Smooth muscle cell (in vitro differentiated cells): ENCODE results near the gene DHCR24. TPM values are rescaled to one million over a fixed set of nuclear protein-coding genes. Genes with fewer than 3 reads are reported as not detected.

Source experiments
- DNase-seq: peaks from one replicate; lab custom pipeline; 2025; ENCODE audit not compliant: unreplicated experiment; lab: John Stamatoyannopoulos, UW
- H2AFZ ChIP-seq: fragments of 200-600 bp; sonication (generic); 2 replicates; pipeline ENCODE4 v1.6.0; 2016; ENCODE audit warnings: antibody characterized with exemption, low read depth, mild to moderate bottlenecking
- H3F3A ChIP-seq: fragments of 200-600 bp; sonication (generic); 2 replicates; pipeline ENCODE4 v1.6.0; 2017; ENCODE audit warnings: antibody characterized with exemption, low read depth
- H3K27ac ChIP-seq: fragments of 200-600 bp; sonication (generic); 2 replicates; pipeline ENCODE4 v1.5.1; 2016; ENCODE audit warnings: low read depth, mild to moderate bottlenecking
- H3K27me3 ChIP-seq: fragments of 200-600 bp; sonication (generic); 2 replicates; pipeline ENCODE4 v1.6.1; 2016; ENCODE audit warnings: low read depth, mild to moderate bottlenecking
- H3K36me3 ChIP-seq: fragments of 200-600 bp; sonication (generic); 2 replicates; pipeline ENCODE4 v1.5.1; 2016; ENCODE audit warnings: low read depth
- H3K4me1 ChIP-seq: fragments of 200-600 bp; sonication (generic); 2 replicates; pipeline ENCODE4 v1.5.1; 2016; ENCODE audit warnings: low read depth
- H3K4me2 ChIP-seq: fragments of 200-600 bp; sonication (generic); 2 replicates; pipeline ENCODE4 v1.6.0; 2016; ENCODE audit warnings: mild to moderate bottlenecking
- H3K4me3 ChIP-seq: fragments of 200-600 bp; sonication (generic); 2 replicates; pipeline ENCODE4 v1.5.1; 2016; ENCODE audit warnings: mild to moderate bottlenecking
- H3K79me2 ChIP-seq: fragments of 200-600 bp; sonication (generic); 2 replicates; pipeline ENCODE4 v1.6.0; 2016; ENCODE audit warnings: low read depth, mild to moderate bottlenecking
- H3K9ac ChIP-seq: fragments of 200-600 bp; sonication (generic); 2 replicates; pipeline ENCODE4 v1.6.0; 2016; ENCODE audit warnings: low read depth
- H3K9me3 ChIP-seq: fragments of 200-600 bp; sonication (generic); replicated peaks from 2 replicates; pipeline ENCODE4 v1.5.1; 2016; ENCODE audit warnings: low read depth
- H4K20me1 ChIP-seq: fragments of 200-600 bp; sonication (generic); 2 replicates; pipeline ENCODE4 v1.6.0; 2016; ENCODE audit warnings: low read depth
- WGBS: methylation state at CpG from one replicate; pipeline ENCODE4 v1.1.7; 2016; ENCODE audit warnings: low lambda C conversion rate; 5-methylcytosine and 5-hydroxymethylcytosine counted together
- polyA plus RNA-seq: library from polyadenylated mRNA; unstranded; fragments of >200 nt; fragmentation: Nextera tagmentation; extraction: Ambion mirVana; gene quantifications from 2 replicates; pipeline ENCODE4 v1.2.1, GENCODE V29; 2016
- total RNA-seq: library from RNA; depleted of rRNA; stranded (reverse); fragments of >200 nt; gene quantifications from 2 replicates; pipeline ENCODE4 v1.2.3, GENCODE V29; 2014
- TF ChIP-seq, protein P1 (sequence below): fragments of 200-600 bp; sonication (generic); IDR thresholded peaks from 2 replicates; pipeline ENCODE4 v1.5.1; 2017; ENCODE audit warnings: borderline replicate concordance, mild to moderate bottlenecking, antibody characterized with exemption; ENCODE audit not compliant: insufficient read depth, poor library complexity, severe bottlenecking

Gene DHCR24
- total and polyA plus RNA-seq, 2 experiments from 2014 or later, result 47.2 to 64.2 TPM

DNA sequence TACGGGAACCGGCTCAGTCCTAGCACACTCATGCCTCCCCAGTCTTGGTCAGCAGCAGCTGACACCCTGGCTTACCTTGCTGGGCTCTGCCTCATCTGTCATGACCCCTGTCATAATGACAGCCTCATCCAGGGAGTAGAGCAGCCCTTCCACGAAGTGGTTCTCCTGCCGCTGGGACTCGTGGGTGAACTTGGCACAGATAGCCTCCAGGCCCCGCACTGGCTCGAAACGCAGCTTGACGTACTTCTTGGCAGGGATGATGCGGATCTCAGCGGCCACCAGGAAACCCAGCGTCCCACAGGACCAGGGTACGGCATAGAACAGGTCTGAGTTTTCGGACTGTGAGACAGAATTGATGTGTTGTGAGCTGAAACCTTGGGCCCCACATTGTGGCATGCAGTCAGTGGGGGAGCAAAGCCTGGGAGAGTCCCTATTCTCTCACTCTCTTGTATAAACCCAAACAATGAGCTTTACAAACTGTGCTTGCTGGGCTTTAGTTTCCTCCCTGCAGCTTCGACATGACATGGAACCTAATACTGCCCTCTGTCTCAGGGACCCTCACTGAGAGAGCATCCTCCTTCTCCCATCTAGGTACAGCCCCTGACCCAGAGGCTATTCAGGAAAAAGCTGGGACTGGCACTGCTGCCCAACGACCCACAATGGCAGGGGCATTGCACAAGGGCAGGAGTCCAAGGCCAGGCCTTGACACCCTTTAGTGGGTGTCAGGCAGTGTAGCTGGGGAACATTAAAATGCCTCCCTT lies 15.5 kb downstream of the DHCR24 start:
- peaks cover 12% of the 10 kb centered on the region for H3K36me3 ChIP-seq

GRCh38 chr1:54870869-54871268 lies 16.1 kb downstream of the DHCR24 start:
- Histone ChIP-seq H3K36me3 (peaks cover 12% of the 10 kb centered on the region), H3K4me2 (no peak overlapping the region)

More for the DNA sequence above, 15.5 kb downstream of the DHCR24 start:
- H3F3A ChIP-seq, result no peaks in the 10 kb centered on the region
- no peaks in the 10 kb centered on the region for H3K4me1 ChIP-seq
- TF ChIP-seq, protein P1, sequence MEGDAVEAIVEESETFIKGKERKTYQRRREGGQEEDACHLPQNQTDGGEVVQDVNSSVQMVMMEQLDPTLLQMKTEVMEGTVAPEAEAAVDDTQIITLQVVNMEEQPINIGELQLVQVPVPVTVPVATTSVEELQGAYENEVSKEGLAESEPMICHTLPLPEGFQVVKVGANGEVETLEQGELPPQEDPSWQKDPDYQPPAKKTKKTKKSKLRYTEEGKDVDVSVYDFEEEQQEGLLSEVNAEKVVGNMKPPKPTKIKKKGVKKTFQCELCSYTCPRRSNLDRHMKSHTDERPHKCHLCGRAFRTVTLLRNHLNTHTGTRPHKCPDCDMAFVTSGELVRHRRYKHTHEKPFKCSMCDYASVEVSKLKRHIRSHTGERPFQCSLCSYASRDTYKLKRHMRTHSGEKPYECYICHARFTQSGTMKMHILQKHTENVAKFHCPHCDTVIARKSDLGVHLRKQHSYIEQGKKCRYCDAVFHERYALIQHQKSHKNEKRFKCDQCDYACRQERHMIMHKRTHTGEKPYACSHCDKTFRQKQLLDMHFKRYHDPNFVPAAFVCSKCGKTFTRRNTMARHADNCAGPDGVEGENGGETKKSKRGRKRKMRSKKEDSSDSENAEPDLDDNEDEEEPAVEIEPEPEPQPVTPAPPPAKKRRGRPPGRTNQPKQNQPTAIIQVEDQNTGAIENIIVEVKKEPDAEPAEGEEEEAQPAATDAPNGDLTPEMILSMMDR, result no peak
- no peaks in the 10 kb centered on the region for H3K9me3 ChIP-seq
- WGBS, result 97% methylated on average over 16 of the region's 16 CpGs
- no peaks in the 10 kb centered on the region for H3K79me2 ChIP-seq
- no peak overlapping the region for H3K4me3 ChIP-seq
- H3K27ac ChIP-seq, result no peak overlapping the region
- no peak for DNase-seq
- no peak overlapping the region for H3K4me2 ChIP-seq
- H3K9ac ChIP-seq, result no peak overlapping the region
- peaks cover 10% of the 10 kb centered on the region for H4K20me1 ChIP-seq
- H3K27me3 ChIP-seq, result no peaks in the 10 kb centered on the region
- no peak overlapping the region for H2AFZ ChIP-seq

DNA sequence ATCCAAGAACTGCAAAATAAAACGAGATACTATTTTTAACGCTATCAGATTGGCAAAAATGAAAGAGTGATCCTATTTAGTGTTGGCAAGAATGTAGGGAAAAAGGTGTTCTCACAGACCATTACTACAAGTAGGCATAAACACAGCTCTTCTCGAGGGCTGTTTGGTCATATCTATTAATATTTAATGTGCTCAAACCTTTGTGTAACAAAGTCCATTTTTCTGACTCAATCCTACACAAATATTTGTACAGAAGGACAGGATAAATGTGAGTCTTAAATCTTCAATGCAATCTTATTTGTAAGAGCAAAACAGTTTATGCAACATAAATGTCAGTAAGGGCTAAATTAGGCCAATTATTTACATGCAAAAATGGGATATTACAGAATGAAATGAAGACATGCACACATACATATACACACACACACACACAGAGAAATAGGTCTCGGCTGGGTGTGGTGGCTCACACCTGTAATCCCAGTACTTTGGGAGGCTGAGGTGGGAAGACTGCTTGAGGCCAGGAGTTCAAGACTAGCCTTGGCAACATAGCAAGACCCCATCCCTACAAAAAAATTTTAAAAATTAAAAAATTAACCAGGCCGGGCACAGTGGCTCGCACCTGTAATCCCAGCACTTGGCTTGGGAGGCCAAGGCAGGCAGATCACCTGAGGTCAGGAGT lies 17.7 kb downstream of the DHCR24 start:
- Histone ChIP-seq H3K4me1 (no peaks in the 10 kb centered on the region), H3K36me3 (peaks cover 12% of the 10 kb centered on the region), H3F3A (no peaks in the 10 kb centered on the region)

More at GRCh38 chr1:54870869-54871268, 16.1 kb downstream of the DHCR24 start:
- Histone ChIP-seq H3K9me3 (no peaks in the 10 kb centered on the region), H3K27ac (no peak overlapping the region), H2AFZ (no peak overlapping the region), H3K4me3 (no peak overlapping the region), H4K20me1 (peaks cover 10% of the 10 kb centered on the region), H3F3A (no peaks in the 10 kb centered on the region), H3K27me3 (no peaks in the 10 kb centered on the region), H3K4me1 (no peaks in the 10 kb centered on the region), H3K9ac (no peak overlapping the region), H3K79me2 (no peaks in the 10 kb centered on the region)
- TF ChIP-seq, protein P1, result no peak
- no peak for DNase-seq
- WGBS, result 96% methylated on average over 2 of the region's 2 CpGs

More for the DNA sequence above, 17.7 kb downstream of the DHCR24 start:
- Histone ChIP-seq H3K9ac (no peak overlapping the region), H3K9me3 (no peaks in the 10 kb centered on the region), H3K4me3 (no peak overlapping the region), H3K4me2 (no peak overlapping the region), H3K27me3 (no peaks in the 10 kb centered on the region), H3K27ac (no peak overlapping the region), H4K20me1 (peaks cover 5% of the 10 kb centered on the region), H2AFZ (no peak overlapping the region), H3K79me2 (no peaks in the 10 kb centered on the region)
- no peak for DNase-seq
- TF ChIP-seq, protein P1, result no peak
- WGBS, result 95% methylated on average over 6 of the region's 6 CpGs
